ENCODE data around the gene APLF.
"Not testable (repeated sequence)": the region's sequence is repeated elsewhere in the genome, so short reads cannot be mapped to it uniquely, and the experiment has no call there.

APLF gene

DNA sequence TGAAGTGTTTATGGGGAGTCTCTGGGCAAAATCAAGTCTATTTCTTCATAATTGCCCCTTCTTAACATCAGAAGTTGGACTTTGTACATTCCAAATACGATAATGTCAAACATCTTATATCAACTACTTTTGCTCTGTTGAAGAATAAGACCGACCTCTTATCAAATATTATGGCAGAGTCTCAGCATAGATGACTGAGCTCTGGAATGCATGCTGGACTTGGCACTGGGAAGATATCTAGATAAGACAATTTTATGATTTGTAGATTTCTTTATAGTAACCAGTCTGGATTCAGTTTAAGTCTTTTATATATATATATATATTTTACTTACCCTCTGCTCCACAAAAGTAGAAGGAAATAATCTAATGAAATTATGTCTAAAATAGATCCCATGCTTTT, 8.2 kb downstream of the APLF start:
- DNase-seq (ENCODE audit: low read depth in 3 of 3), result no peak

DNA sequence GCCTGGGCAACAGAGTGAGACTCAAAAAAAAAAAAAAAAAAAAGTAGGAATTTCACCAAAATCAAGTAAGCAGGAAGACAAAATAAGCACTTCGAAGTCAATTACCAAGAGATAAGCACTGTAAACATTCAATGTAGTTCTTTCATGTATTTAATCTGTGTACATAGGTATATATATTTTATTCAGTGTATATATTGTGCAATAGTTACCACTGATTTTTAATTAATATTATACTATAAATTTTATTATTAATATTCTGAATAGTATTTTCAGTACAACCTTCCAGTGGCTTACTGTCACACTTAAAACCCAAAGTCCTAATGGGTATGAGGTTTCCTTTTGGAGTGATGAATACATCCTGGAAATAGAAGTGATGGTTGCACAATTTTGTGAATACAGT, 9.1 kb downstream of the APLF start:
- DNase-seq (ENCODE audit: low read depth in 3 of 3), result no peak

DNA sequence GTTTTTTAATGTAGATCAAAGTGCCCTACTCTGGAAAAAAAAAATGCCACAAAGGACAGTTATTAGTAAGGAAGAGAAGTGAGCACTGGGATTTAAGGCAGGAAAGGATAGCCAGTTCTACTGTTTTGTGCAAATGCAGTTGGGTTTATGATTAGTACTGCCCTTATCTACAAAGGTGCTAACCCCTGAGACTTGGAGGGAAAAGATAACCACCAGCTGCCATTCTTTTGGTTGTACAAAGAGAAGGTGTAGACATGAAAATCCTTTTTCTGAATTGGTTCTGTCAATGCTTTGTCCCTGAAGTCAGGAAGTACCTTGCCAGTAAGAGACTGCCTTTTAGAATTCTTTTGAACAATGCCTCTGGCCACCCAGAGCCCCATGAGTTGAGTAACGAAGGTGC, 11.3 kb downstream of the APLF start:
- DNase-seq (ENCODE audit: low read depth in 3 of 3), result no peak

DNA sequence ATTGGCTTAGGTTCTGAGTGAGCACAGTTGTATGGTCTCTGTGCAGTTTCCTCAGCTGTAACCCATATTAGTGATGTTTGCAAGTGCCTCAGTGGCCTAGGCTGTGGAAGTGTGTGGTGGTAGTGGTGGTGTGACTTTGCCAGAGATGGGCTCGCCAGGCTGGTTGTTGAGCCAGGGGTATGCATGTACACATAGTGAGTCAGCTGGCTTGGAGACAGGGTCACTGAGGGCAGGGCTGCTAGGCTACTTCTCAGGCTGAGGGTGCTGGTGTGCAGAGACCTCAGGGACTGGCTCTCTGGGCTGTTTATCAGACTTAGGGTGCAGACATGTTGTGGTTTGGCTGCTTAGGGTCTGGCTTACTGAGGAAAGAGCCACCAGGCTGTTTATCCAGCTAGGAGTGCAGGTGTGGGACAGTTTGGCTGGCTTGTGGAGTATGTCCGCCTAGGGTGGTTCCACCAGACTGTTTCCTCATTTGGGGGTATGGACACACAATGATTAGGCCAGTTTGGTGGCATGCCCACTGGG, 15.0 kb downstream of the APLF start:
- no peak for DNase-seq (ENCODE audit: low read depth in 3 of 3)

DNA sequence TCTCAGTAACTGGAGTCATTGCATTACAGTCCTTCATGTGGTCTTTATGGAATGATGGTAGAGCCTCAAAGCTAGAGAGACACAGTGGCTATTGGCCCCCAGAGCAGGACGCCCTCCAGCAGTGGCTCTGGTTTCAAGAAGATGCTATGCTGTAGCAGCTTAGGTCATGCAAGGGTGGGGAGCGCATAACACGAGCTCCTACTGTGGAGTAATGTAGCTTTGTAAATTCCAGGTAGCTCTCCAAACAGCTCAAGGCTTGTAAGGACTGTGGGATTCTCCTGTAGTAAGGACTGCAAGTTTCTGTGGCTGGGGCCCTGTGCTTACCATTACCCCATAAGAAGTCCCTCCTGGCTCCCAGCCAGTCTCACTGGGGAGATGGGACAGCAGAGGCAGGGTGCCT, 15.6 kb downstream of the APLF start:
- DNase-seq (ENCODE audit: low read depth in 3 of 3), result no peak

DNA sequence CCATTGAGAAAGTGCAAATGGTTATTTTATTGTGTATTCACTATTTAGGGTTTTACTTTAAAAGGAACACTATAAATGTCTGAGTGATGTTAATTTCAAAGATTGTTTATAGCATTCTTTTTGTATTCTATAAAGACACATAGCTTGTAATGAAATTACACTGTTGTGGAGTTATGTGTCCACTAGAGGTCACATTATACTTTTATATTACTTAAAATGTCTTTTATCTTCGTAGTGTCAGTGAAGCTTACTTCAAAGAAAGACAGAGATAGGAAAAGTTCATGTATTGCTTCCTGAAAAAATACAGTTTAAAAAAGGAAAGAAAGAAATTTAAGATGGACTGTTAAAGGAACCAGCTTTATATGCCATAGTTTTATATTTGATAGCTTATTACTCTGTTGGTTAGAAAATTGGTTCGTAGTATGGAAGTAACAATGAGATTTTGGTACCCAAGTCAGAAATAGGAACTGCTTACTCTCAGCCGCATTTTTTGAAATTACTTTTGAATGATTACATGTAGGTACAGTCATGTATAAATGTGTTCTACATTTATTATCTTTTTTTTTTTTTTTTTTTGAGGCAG, 20.5 kb downstream of the APLF start:
- DNase-seq (ENCODE audit: low read depth in 3 of 3), result no peak

DNA sequence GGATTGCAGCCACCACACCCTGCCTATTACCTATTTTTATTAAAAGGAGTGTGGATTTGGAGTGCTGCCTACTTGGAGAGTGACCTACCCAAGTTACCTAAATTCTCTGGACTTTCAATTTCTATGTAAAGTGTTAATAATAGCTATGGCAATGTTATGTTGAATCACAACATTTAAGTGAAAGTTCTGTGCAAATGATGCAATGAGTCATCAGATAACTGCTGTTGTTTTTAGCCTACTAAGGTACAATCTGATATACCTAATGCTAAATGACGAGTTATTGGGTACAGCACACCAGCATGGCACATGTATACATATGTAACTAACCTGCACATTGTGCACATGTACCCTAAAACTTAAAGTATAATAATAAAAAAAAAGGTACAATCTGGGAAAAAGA, 21.2 kb downstream of the APLF start:
- not testable (repeated sequence) for DNase-seq (ENCODE audit: low read depth in 3 of 3)

DNA sequence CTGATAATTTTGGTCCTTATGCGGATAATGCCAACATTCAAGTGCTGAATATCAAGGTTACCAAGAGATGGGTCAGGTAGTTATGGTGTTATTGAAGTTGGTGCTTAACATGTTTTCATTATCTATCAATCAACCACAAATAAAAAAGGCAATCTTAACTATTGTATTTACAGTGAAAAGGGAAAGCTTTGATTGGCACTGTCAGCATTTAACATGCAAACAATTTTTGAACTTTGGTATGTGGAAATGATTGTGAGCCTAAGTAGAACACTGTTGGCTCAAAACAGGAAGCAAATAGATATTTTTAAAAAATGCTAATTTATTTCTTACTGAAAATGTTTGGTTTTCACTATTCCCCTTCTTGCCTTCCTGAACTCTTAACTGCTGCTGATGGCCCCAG, 21.9 kb downstream of the APLF start:
- DNase-seq (ENCODE audit: low read depth in 3 of 3), result no peak

DNA sequence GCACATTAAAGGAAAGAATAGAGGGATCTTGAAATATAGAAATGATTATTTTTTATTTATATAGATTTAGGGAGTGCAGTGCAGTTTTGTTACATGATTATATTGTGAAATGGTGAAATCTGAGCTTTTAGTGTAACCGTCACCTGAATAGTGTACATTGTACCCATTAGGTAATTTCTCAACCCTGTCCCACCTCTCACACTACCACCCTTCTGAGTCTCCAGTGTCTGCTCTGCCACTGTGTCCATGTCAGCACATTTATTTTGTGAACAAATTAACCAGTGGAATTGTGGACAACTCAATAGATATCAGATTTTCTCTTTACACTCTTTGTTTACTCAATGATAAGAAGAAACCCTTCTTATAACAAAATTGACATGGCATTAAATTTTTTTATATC, 24.2 kb downstream of the APLF start:
- DNase-seq (ENCODE audit: low read depth in 3 of 3), result no peak

DNA sequence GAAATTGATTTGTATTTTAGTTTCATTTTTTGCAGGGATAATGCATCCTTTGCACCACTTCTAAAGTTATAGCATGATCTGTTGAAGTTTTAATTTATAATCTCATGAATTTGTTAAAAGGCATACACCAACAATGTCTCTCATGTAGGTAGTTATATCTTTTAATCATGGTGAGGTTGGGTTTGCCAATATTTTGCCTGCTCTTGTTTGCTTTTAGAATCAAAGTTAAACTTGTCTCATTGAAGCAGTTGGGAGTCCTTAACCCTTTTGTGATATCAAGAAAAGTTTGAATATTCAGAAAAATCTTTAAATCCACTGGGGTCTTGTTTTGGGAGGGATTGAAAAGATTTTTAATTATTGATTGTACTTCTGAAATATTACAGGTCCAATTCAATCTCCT, 31.7 kb downstream of the APLF start:
- DNase-seq (ENCODE audit: low read depth in 3 of 3), result no peak

DNA sequence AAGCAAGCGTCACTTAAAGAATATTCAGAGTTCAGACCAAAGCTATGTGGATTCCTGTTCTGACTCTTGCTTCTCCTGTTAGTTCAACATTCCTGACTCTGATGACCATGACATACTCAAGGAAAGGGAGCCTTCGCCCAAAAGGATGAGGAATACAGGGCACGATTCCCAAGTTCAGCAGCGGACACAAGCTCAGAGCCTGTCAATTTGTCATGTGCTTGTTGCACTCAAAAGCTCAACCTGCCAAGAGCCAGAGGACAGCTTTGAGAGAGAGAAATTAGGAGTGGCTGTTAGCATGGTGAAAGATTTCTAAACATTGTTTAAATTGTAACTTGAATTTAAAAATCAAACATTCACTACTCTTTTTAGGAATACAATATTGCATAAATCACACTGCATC, 33.3 kb downstream of the APLF start:
- no peak for DNase-seq (ENCODE audit: low read depth in 3 of 3)

DNA sequence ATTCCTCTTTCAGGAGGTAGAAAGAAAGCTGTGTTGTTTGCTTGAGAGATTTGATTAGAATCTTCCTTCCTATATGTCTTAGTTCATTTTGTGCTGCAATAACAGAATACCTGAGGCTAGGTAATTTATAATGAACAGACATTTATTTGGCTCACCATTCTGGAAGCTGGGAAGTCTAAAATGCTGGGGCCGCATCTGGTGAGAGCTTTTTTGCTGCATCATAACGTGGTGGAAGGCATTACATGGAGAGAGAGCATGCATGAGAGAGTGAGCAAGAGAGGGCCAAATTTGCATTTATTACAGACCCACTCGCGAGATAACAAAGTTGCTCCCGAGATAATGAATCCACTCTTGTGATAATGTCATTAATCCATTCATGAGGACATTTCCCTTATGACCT, 34.4 kb downstream of the APLF start:
- DNase-seq (ENCODE audit: low read depth in 3 of 3), result no peak

DNA sequence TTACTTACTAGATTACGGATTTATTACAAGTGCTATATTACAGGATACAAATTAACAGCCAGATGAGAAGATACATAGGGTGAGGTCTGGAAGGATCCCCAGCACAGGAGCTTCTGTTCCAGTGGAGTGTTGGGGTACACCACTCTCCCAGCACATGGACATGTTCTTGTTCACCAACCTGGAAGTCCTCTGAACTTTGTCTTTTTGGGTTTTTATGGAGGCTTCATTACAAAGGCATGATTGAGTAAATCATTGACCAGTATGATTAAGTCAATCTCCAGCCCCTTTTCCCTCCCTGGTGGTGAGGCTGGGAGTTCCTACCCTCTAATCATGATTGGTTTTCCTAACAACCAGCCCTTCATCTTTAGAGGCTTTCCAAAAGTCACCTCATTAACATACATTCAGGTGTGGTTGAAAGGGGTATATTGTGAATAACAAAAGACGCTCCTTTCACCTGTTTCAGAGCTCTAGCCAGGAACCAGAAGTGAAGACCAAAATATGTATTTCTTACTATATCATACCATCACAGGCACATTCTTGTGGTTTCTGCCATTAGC, 38.3 kb downstream of the APLF start:
- no peak for DNase-seq (ENCODE audit: low read depth in 3 of 3)

DNA sequence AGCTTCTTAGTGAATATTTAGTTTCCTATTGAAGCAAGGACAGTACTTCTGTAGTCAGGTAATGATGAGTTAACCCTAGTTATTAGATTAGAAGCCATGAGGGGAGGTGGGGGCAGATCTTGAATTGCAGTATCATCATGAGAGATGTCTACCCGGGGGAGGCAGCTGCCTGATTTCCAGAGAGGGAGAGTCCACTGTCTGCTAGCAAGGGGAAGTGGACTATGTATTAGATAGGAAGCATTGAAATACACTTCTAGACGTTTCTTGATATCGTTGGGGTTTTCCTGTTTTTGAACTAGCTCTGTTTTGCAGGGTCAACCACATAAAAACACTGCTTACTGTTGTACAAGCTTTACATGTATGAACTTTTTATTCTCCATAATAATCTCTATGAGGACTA, 38.8 kb downstream of the APLF start:
- no peak for DNase-seq (ENCODE audit: low read depth in 3 of 3)

DNA sequence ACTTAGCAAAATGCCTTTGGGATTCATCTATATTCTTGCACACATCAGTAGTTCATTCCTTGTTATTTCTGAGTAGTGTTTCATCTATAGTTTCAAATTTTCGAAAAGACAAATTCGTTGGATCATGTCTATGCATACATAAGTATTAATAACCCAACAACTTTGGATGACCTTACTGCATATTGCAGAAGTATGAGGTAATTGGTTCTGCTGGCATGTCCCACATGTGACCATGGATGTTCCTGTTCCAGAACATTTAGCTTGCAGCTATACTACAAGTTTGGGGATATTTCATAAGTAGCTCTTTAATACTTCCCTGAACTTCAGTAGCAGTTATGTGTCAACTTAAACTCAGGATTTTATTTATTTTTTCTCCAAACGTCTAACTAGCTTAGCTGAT, 44.9 kb downstream of the APLF start:
- DNase-seq (ENCODE audit: low read depth in 3 of 3), result no peak

DNA sequence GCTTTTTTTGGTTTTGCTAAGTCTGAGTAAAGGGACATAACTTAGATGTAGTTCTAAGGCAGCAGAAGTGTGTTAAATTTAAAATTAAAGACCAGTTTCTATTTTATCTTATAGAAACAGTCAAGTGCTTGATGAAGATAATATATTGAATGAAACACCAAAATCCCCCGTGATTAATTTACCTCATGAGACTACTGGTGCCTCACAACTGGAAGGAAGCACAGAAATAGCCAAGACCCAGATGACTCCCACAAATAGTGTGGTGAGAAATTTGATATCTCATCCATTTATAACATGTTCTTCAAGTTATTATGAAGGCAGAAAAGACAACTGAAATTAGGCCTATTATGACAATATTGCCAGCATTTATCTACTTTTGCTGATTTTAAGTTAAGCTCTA, 45.6 kb downstream of the APLF start:
- no peak for DNase-seq (ENCODE audit: low read depth in 3 of 3)

DNA sequence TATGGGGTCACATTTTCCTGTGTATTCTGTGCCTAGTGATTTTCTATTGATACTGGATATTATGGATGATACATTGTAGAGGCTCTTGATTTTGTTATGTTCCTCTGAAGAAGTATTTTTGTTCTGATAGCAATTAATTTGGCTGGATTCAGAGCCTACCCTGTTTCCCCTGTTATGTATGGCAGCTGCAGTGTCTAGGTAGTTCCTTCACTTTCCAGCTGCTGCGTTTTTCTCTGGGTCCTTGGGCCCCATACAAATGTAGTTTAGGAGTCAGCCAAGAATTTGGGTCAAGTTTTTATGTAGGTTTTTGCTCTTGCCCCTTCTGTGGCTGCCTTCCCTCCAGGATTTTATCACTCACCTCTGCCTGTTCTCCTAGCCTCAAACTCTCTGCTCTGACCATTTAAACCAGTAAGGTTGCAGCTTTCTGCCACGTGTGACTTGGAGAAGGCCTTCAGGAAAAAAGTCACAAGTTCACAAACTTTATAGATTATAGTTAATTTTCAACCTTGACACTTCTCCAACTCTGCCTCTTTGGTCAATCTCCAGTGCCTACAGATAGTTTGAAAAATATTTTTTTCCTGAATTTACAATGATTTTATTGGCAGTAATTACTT, 47.0 kb downstream of the APLF start:
- DNase-seq (ENCODE audit: low read depth in 3 of 3), result no peak

DNA sequence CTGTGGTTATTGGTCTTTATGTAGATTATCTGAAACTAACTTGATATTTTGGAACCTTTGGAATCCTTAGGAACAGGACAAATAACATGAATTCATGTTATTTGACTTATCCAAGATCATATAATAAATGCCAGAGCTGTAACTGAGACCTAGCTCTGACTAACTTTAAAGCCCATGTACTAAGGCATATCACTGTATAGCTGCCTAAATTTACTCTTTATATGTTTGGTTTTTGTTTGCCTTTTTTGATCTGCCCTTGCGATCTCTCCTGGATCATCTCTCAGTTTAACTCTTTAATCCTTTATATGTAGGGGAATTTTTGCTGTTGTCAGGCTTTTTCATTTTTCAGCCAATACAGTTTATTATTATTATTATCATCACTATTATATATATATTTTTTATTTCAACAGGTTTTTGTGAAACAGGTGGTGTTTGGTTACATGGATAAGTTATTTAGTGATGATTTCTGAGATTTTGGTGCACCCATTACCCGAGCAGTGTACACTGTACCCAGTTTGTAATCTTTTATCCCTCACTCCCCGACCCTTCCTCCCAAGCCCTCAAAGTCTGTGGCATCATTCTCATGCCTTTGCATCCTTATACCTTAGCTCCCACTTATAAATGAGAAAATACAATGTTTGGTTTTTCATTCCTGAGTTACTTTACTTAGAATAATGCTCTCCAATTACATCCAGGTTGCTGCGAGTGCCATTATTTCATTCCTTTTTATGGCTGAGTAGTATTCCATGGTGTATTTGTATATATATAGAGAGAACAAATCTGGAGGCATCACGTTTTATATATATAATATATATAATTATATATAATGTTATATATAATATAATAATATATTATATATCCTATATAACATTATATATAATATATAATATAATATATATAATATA, 48.9 kb downstream of the APLF start:
- no peak for DNase-seq (ENCODE audit: low read depth in 3 of 3)

DNA sequence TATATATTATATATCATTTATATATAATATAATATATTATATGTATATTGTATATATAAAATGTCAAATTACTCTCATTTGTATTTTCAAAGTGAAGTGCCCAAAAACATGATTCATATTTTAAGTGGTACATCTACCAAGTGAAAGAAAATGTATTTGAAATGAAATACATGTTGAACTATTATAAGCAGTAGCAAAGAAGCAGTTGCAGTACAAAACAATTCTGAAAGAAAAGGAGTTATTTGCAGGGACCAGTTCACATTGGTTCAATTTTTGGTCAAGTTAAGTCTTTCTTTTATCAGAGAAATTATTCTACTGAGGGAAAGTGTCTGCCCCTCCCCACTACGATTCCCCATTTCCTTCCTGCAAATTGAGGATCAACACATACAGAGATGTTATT, 51.9 kb downstream of the APLF start:
- no peak for DNase-seq (ENCODE audit: low read depth in 3 of 3)

DNA sequence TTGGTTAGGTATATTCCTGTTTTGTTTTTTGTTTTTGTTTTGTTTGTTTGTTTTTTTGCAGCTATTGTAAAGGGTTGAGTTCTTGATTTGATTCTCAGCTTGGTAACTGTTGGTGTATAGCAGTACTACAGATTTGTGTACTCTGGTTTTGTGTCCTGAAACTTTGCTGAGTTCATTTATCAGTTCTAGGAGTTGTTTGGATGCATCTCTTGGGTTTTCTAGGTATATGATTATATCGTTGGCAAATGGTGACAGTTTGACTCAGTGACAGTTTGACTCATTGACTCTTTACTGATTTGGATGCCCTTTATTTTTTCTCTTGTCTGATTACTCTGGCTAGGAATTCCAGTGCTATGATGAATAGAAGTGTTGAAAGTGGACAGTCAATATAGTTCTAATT, 53.7 kb downstream of the APLF start:
- DNase-seq (ENCODE audit: low read depth in 3 of 3), result no peak

DNA sequence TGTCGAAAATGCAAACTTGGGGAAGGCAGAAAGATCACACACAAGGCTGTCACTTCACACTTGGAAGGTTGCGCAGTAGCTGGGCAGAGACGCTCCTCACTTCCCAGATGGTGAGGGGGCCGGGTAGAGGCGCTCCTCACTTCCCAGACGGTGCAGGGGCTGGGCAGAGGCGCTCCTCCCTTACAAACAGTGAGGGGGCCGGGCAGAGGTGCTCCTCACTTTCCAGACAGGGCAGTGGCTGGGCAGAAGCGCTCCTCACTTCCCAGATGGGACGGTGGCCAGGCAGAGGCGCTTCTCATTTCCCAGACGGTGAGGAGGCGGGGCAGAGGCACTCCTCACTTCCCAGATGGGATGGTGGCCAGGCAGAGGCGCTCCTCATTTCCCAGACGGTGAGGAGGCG, 59.6 kb downstream of the APLF start:
- DNase-seq (ENCODE audit: low read depth in 3 of 3), result not testable (repeated sequence)

DNA sequence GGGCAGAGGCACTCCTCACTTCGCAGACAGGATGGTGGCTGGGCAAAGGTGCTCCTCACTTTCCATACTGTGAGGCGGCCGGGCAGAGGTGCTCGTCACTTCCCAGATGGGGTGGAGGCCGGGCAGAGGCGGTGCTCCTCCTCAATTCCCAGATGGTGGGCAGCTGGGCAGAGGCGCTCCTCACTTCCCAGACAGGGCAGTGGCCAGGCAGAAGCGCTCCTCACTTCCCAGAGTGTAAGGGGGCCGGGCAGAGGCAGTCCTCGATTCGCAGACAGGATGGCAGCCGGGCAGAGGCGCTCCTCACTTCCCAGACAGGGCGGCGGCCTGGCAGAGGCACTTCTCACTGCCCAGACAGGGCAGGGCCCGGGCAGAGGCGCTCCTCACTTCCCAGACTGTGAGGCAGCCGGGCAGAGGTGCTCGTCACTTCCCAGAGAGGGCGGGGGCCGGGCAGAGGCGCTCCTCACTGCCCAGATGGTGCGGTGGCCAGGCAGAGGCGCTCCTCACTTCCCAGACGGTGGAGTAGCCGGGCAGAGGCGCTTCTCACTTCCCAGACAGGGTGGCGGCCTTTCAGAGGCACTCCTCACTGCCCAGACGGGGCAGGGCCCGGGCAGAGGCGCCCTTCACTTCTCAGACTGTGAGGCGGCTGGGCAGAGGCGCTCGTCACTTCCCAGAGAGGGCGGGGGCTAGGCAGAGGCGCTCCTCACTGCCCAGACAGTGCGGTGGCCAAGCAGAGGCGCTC, 60.1 kb downstream of the APLF start:
- not testable (repeated sequence) for DNase-seq (ENCODE audit: low read depth in 3 of 3)
